ENCODE measurements around the gene SLC6A13. TPM values are rescaled to one million over a fixed set of nuclear protein-coding genes. Genes with fewer than 3 reads are reported as not detected.

Gene SLC6A13
- total RNA-seq, 6 experiments from 2014 or later: 2.0 to 70.6 (median 14.4) TPM

GRCh38 chr12:209246-209645 is 53.4 kb downstream of the SLC6A13 start:
- TF ChIP-seq POLR2A (IDR thresholded peaks at IDR 0.05) (no peak), CTCF (IDR thresholded peaks at IDR 0.05) (no peak)
- DNase-seq: peak in 1 of 3 donors; percentile 9
- no peak overlapping the region for H3K27ac ChIP-seq
- intact Hi-C loops (cut with DNase I): no loop called here
- no peak for ATAC-seq
- WGBS (ENCODE audit: insufficient coverage, low coverage, low lambda C conversion rate, missing lambda C conversion rate): 60% methylated on average over 12 of the region's 15 CpGs
- H3K36me3 ChIP-seq: peaks cover 0 to 41% (median 0%) of the 10 kb centered on the region in 4 donors
- no peaks in the 10 kb centered on the region for H3K9me3 ChIP-seq
- H3K4me1 ChIP-seq: peaks cover 0 to 42% (median 18%) of the 10 kb centered on the region in 4 donors
- H3K27me3 ChIP-seq: no peaks in the 10 kb centered on the region
- no peak overlapping the region for H3K4me3 ChIP-seq

GRCh38 chr12:208813-209212 is 53.8 kb downstream of the SLC6A13 start:
- peaks cover 0 to 39% (median 17%) of the 10 kb centered on the region in 4 donors for H3K4me1 ChIP-seq
- no peaks in the 10 kb centered on the region for H3K27me3 ChIP-seq
- no peak overlapping the region for H3K4me3 ChIP-seq
- ATAC-seq: peak in 1 of 4 donors; percentile 15
- H3K36me3 ChIP-seq: peaks cover 0 to 45% (median 0%) of the 10 kb centered on the region in 4 donors
- H3K27ac ChIP-seq: no peak overlapping the region
- TF ChIP-seq CTCF (IDR thresholded peaks at IDR 0.05) (no peak), POLR2A (IDR thresholded peaks at IDR 0.05) (no peak)
- WGBS (ENCODE audit: insufficient coverage, low coverage, low lambda C conversion rate, missing lambda C conversion rate): 40% methylated on average over 4 of the region's 4 CpGs
- DNase-seq: peak in 1 of 3 donors; percentile 10
- intact Hi-C loops (cut with DNase I): no loop called here
- H3K9me3 ChIP-seq: no peaks in the 10 kb centered on the region

- peaks cover 0 to 55% (median 3%) of the 10 kb centered on the region in 4 donors for H3K36me3 ChIP-seq
- peaks cover 0 to 39% (median 17%) of the 10 kb centered on the region in 4 donors for H3K4me1 ChIP-seq
- no peak overlapping the region for H3K27ac ChIP-seq
- no peaks in the 10 kb centered on the region for H3K27me3 ChIP-seq
- H3K9me3 ChIP-seq: no peaks in the 10 kb centered on the region
- ATAC-seq: no peak
- intact Hi-C loops (cut with DNase I): no loop called here
- 100% methylated on average over 3 of the region's 10 CpGs for WGBS (ENCODE audit: insufficient coverage, low coverage, low lambda C conversion rate, missing lambda C conversion rate)
- no peak for TF ChIP-seq POLR2A (IDR thresholded peaks at IDR 0.05)
- no peak for TF ChIP-seq CTCF (IDR thresholded peaks at IDR 0.05)
- no peak overlapping the region for H3K4me3 ChIP-seq
- DNase-seq: peak in 1 of 3 donors; percentile 11
Measured at GRCh38 chr12:207804-208203, 54.8 kb downstream of the SLC6A13 start.

GRCh38 chr12:206746-207440 is 55.7 kb downstream of the SLC6A13 start:
- Histone ChIP-seq H3K36me3 (peaks cover 0 to 64% (median 8%) of the 10 kb centered on the region in 4 donors), H3K4me3 (no peak overlapping the region), H3K9me3 (no peaks in the 10 kb centered on the region), H3K27me3 (no peaks in the 10 kb centered on the region), H3K27ac (no peak overlapping the region), H3K4me1 (peaks cover 0 to 35% (median 14%) of the 10 kb centered on the region in 4 donors)
- TF ChIP-seq POLR2A (IDR thresholded peaks at IDR 0.05) (no peak), CTCF (IDR thresholded peaks at IDR 0.05) (no peak)
- DNase-seq (peak in 1 of 3 donors; percentile 13), ATAC-seq (no peak)
- WGBS (ENCODE audit: insufficient coverage, low coverage, low lambda C conversion rate, missing lambda C conversion rate): 92% methylated on average over 12 of the region's 21 CpGs
- intact Hi-C loops (cut with DNase I): no loop called here

All from right lobe of liver (tissue), 6 donors.